Liver (tissue), 9 donors: ENCODE data around the gene ZCWPW1. TPM values are rescaled to one million over a fixed set of nuclear protein-coding genes. Genes with fewer than 3 reads are reported as not detected.
"Not testable (repeated sequence)": the region's sequence is repeated elsewhere in the genome, so short reads cannot be mapped to it uniquely, and the experiment has no call there.

Experiments used
- DNase-seq: peaks from one replicate; pipeline ENCODE4 v3.0.0-alpha.2; 2017; ENCODE audit warnings: low spot score
- H3K27ac ChIP-seq, 2 donors: one replicate each; pipeline ENCODE4 v1.7.0; 2013; ENCODE audit warnings: inconsistent platforms in 2 of 2, low read length in 2 of 2, control low read depth in 1 of 2, low read depth in 1 of 2, mild to moderate bottlenecking in 1 of 2
- H3K27me3 ChIP-seq, 4 donors: one replicate each; pipeline versions ENCODE4 v1.6.1 to v1.7.0; 2013; ENCODE audit warnings: low read length in 3 of 4, inconsistent platforms in 1 of 4, mild to moderate bottlenecking in 1 of 4, moderate library complexity in 1 of 4; ENCODE audit not compliant: control insufficient read depth in 4 of 4, insufficient read depth in 4 of 4
- H3K36me3 ChIP-seq, 4 donors: one replicate each; pipeline versions ENCODE4 v1.6.1 to v1.7.0; 2013; ENCODE audit warnings: low read length in 3 of 4, mild to moderate bottlenecking in 3 of 4, low read depth in 1 of 4, moderate library complexity in 1 of 4; ENCODE audit not compliant: control insufficient read depth in 4 of 4, insufficient read depth in 3 of 4
- H3K4me1 ChIP-seq, 4 donors: one replicate each; pipeline versions ENCODE4 v1.6.1 to v1.7.0; 2013; ENCODE audit warnings: low read length in 3 of 4, mild to moderate bottlenecking in 3 of 4, moderate library complexity in 1 of 4; ENCODE audit not compliant: control insufficient read depth in 4 of 4, insufficient read depth in 4 of 4
- H3K4me3 ChIP-seq, 3 donors: one replicate each; pipeline versions ENCODE4 v1.6.1 to v1.7.0; 2013; ENCODE audit warnings: low read length in 3 of 3, control low read depth in 1 of 3, low read depth in 1 of 3, mild to moderate bottlenecking in 1 of 3
- H3K9ac ChIP-seq, 2 donors: one replicate each; pipeline ENCODE4 v1.7.0; 2013; ENCODE audit warnings: low read length in 2 of 2, mild to moderate bottlenecking in 2 of 2, moderate library complexity in 2 of 2, control low read depth in 1 of 2, low read depth in 1 of 2
- H3K9me3 ChIP-seq, 4 donors: one replicate each; pipeline versions ENCODE4 v1.6.1 to v1.7.0; 2013; ENCODE audit warnings: low read length in 3 of 4; ENCODE audit not compliant: control insufficient read depth in 4 of 4
- ATF3 ChIP-seq: IDR thresholded peaks from 2 replicates; pipeline ENCODE4 v1.6.1; 2016; ENCODE audit warnings: antibody characterized with exemption
- EGR1 ChIP-seq, 2 donors: IDR thresholded peaks; 2 replicates each; pipeline ENCODE4 v1.6.1; 2016 to 2018; ENCODE audit warnings: antibody characterized with exemption in 2 of 2, low read depth in 2 of 2
- FOXA1 ChIP-seq: IDR thresholded peaks from 2 replicates; pipeline ENCODE4 v1.6.1; 2016; ENCODE audit warnings: antibody characterized with exemption
- FOXA2 ChIP-seq: IDR thresholded peaks from 2 replicates; pipeline ENCODE4 v1.6.1; 2016; ENCODE audit warnings: antibody characterized with exemption
- GABPA ChIP-seq, 2 donors: IDR thresholded peaks in 1 of 2; conservative IDR thresholded peaks in 1 of 2; 2 replicates each; pipeline ENCODE4 v1.6.1; 2016; ENCODE audit warnings: antibody characterized with exemption in 2 of 2, mild to moderate bottlenecking in 1 of 2, moderate library complexity in 1 of 2
- HNF4A ChIP-seq, 2 donors: conservative IDR thresholded peaks; 2 replicates each; pipeline ENCODE4 v1.6.1; 2016; ENCODE audit warnings: antibody characterized with exemption in 2 of 2, mild to moderate bottlenecking in 2 of 2
- HNF4G ChIP-seq: IDR thresholded peaks from 2 replicates; pipeline ENCODE4 v1.6.1; 2016; ENCODE audit warnings: antibody characterized with exemption
- JUND ChIP-seq, 2 donors: IDR thresholded peaks; 2 replicates each; pipeline ENCODE4 v1.6.1; 2016; ENCODE audit warnings: antibody characterized with exemption in 2 of 2
- RAD21 ChIP-seq, 2 donors: IDR thresholded peaks; 2 replicates each; pipeline ENCODE4 v1.6.1; 2016; ENCODE audit warnings: antibody characterized with exemption in 2 of 2, mild to moderate bottlenecking in 2 of 2
- RXRA ChIP-seq, 2 donors: IDR thresholded peaks; 2 replicates each; pipeline ENCODE4 v1.6.1; 2017 to 2018; ENCODE audit warnings: antibody characterized with exemption in 2 of 2, mild to moderate bottlenecking in 1 of 2
- SP1 ChIP-seq: IDR thresholded peaks from 2 replicates; pipeline ENCODE4 v1.6.1; 2018; ENCODE audit warnings: antibody characterized with exemption, mild to moderate bottlenecking
- TAF1 ChIP-seq: conservative IDR thresholded peaks from 2 replicates; pipeline ENCODE4 v1.6.1; 2016; ENCODE audit warnings: antibody characterized with exemption, mild to moderate bottlenecking
- YY1 ChIP-seq: IDR thresholded peaks from 2 replicates; pipeline ENCODE4 v1.6.1; 2016; ENCODE audit warnings: antibody characterized with exemption, mild to moderate bottlenecking
- WGBS: extraction: QIAGEN DNeasy Blood & Tissue Kit; methylation state at CpG from one replicate; pipeline ENCODE4 v1.1.7; 2013; 5-methylcytosine and 5-hydroxymethylcytosine counted together
- polyA plus RNA-seq, 2 donors: library from polyadenylated mRNA; stranded (reverse) in 1 of 2; unstranded in 1 of 2; fragments of 200-250 nt in 1 of 2; fragments of >200 nt in 1 of 2; fragmentation: Nextera tagmentation in 1 of 2; extraction: Ambion mirVana in 1 of 2; gene quantifications; one replicate each; pipeline versions ENCODE4 v1.2.1 to v1.2.3, GENCODE V29; 2013 to 2015
- total RNA-seq, 2 donors: library from RNA; depleted of rRNA; stranded (reverse); fragments of >200 nt; gene quantifications; one replicate each; pipeline ENCODE4 v1.2.3, GENCODE V29; 2014
- TF ChIP-seq, protein P1 (sequence below): IDR thresholded peaks from 2 replicates; pipeline ENCODE4 v1.6.1; 2016; ENCODE audit warnings: antibody characterized with exemption
- TF ChIP-seq, protein P2 (sequence below): fragments of 150-350 bp; IDR thresholded peaks from 2 replicates; pipeline ENCODE4 v1.5.1; 2017; ENCODE audit warnings: improper control_type of control experiment, low read depth, low read length; ENCODE audit not compliant: missing input control
- TF ChIP-seq, protein P3 (sequence below): IDR thresholded peaks from 2 replicates; pipeline ENCODE4 v1.6.1; 2016; ENCODE audit warnings: antibody characterized with exemption
- donor health status: healthy.
- donor health status: healthy.
- donor health status: healthy.
- donor health status: healthy.
- donor health status: healthy.

The ZCWPW1 gene
- total and polyA plus RNA-seq, 4 donors: 1.4 to 3.3 (median 2.8) TPM

DNA sequence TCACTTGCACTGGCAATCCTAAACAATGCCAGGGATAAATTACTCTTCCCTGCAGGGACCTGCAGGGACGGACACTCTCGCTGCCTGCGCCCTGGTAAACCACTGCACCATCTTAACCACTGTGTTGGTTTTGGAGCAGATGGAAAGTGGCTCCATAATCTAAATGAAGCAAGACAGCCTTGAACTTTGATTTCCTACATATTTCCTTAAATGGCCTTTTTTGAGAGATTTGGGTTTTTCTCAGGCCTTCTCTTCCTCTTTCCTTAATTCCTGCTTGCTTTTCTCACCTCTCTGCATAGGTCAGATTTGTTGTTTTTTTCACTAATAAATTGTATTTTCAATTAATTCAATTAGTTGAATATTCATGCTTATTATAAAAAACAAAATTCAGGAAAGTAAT lies 52.4 kb downstream of the ZCWPW1 start:
- Histone ChIP-seq H3K36me3 (no peaks in the 10 kb centered on the region), H3K4me3 (no peak overlapping the region), H3K9ac (no peak overlapping the region), H3K27ac (no peak overlapping the region), H3K27me3 (no peaks in the 10 kb centered on the region), H3K4me1 (no peaks in the 10 kb centered on the region), H3K9me3 (no peaks in the 10 kb centered on the region)
- 89% methylated on average over 3 of the region's 3 CpGs for WGBS
- no peak for DNase-seq
- TF ChIP-seq, protein P1, sequence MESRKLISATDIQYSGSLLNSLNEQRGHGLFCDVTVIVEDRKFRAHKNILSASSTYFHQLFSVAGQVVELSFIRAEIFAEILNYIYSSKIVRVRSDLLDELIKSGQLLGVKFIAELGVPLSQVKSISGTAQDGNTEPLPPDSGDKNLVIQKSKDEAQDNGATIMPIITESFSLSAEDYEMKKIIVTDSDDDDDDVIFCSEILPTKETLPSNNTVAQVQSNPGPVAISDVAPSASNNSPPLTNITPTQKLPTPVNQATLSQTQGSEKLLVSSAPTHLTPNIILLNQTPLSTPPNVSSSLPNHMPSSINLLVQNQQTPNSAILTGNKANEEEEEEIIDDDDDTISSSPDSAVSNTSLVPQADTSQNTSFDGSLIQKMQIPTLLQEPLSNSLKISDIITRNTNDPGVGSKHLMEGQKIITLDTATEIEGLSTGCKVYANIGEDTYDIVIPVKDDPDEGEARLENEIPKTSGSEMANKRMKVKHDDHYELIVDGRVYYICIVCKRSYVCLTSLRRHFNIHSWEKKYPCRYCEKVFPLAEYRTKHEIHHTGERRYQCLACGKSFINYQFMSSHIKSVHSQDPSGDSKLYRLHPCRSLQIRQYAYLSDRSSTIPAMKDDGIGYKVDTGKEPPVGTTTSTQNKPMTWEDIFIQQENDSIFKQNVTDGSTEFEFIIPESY: no peak
- TF ChIP-seq ATF3: no peak
- TF ChIP-seq FOXA2: no peak
- no peak for TF ChIP-seq EGR1 (IDR thresholded peaks at IDR 0.05; ENCODE audit: low read depth in 2 of 2)
- no peak for TF ChIP-seq JUND (IDR thresholded peaks at IDR 0.05)
- no peak for TF ChIP-seq RXRA (IDR thresholded peaks at IDR 0.05)
- TF ChIP-seq GABPA (IDR thresholded peaks at IDR 0.05 in 1 of 2, conservative IDR thresholded peaks at IDR 0.05 in 1 of 2): no peak
- TF ChIP-seq HNF4A (conservative IDR thresholded peaks at IDR 0.05): no peak
- no peak for TF ChIP-seq FOXA1
- TF ChIP-seq, protein P2, sequence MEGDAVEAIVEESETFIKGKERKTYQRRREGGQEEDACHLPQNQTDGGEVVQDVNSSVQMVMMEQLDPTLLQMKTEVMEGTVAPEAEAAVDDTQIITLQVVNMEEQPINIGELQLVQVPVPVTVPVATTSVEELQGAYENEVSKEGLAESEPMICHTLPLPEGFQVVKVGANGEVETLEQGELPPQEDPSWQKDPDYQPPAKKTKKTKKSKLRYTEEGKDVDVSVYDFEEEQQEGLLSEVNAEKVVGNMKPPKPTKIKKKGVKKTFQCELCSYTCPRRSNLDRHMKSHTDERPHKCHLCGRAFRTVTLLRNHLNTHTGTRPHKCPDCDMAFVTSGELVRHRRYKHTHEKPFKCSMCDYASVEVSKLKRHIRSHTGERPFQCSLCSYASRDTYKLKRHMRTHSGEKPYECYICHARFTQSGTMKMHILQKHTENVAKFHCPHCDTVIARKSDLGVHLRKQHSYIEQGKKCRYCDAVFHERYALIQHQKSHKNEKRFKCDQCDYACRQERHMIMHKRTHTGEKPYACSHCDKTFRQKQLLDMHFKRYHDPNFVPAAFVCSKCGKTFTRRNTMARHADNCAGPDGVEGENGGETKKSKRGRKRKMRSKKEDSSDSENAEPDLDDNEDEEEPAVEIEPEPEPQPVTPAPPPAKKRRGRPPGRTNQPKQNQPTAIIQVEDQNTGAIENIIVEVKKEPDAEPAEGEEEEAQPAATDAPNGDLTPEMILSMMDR: no peak
- TF ChIP-seq, protein P3, sequence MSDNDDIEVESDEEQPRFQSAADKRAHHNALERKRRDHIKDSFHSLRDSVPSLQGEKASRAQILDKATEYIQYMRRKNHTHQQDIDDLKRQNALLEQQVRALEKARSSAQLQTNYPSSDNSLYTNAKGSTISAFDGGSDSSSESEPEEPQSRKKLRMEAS: no peak
- TF ChIP-seq RAD21 (IDR thresholded peaks at IDR 0.05): no peak
- no peak for TF ChIP-seq TAF1
- no peak for TF ChIP-seq HNF4G
- TF ChIP-seq YY1: no peak
- no peak for TF ChIP-seq SP1

DNA sequence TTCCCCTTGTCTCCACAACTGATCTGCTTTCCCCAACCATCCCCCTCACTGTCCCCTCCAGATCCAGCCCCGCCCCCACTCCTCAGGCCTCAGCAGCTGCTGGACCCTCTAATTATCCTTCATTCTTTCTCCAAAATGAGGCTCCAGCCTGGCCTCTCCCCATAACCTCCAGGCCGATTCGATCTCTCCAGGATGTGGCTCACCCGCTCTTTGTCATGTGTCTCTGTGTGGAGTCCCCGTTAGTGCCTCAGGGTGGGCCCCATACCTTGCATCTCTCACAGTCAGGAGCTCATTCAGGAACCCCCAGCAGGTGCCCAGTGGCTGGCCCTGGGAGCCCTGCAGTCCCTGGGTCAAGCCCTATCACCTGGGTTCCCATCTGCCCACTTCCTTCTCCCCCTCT lies 53.9 kb downstream of the ZCWPW1 start:
- H3K27ac ChIP-seq: peak overlapping the region in 1 of 2 donors; percentile 18
- no peak overlapping the region for H3K4me3 ChIP-seq
- 83% methylated on average over 5 of the region's 5 CpGs for WGBS
- no peaks in the 10 kb centered on the region for H3K36me3 ChIP-seq
- no peaks in the 10 kb centered on the region for H3K4me1 ChIP-seq
- H3K27me3 ChIP-seq: no peaks in the 10 kb centered on the region
- TF ChIP-seq RXRA (IDR thresholded peaks at IDR 0.05): no peak
- TF ChIP-seq, protein P3: no peak
- H3K9me3 ChIP-seq: no peaks in the 10 kb centered on the region
- H3K9ac ChIP-seq: no peak overlapping the region
- no peak for DNase-seq

DNA sequence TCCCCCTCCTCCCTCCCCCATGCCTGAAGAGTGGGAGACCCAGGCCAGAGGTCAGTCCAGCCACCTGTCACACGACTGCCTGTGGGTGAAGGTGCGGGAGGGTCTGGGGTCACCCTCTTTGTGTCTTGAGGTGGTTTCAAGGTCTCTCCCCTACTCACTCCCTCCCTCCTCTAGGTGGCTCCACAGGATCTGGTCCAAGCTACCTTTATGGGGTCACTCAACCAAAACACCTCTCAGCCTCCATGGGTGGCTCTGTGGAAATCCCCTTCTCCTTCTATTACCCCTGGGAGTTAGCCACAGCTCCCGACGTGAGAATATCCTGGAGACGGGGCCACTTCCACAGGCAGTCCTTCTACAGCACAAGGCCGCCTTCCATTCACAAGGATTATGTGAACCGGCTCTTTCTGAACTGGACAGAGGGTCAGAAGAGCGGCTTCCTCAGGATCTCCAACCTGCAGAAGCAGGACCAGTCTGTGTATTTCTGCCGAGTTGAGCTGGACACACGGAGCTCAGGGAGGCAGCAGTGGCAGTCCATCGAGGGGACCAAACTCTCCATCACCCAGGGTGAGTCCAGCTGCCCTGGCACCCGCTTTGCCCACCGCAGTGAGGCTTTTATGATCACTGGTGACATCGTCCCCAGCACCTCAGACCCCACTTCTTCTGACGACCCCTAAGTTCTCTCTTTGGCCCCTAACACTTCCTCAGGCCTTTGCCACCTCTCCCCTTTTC lies 54.5 kb downstream of the ZCWPW1 start:
- not testable (repeated sequence) for H3K9me3 ChIP-seq, H3K27me3 ChIP-seq, DNase-seq, H3K36me3 ChIP-seq, H3K4me3 ChIP-seq, H3K4me1 ChIP-seq, H3K9ac ChIP-seq
- H3K27ac ChIP-seq: peak overlapping the region; percentile 38 to 40
- 83% methylated on average over 15 of the region's 15 CpGs for WGBS
